NCI-H526 (cell line): Measurements from ENCODE around the gene MARCHF7.
"Not testable (repeated sequence)": the region's sequence is repeated elsewhere in the genome, so short reads cannot be mapped to it uniquely, and the experiment has no call there.

Experiments
- DNase-seq, 2 experiments: peaks; one replicate each; lab custom pipeline; 2025; lab: John Stamatoyannopoulos, UW

MARCHF7 gene

GRCh38 chr2:159720676-159721075, 8.4 kb downstream of the MARCHF7 start:
- DNase-seq, result no peak

GRCh38 chr2:159722580-159722979, 10.3 kb downstream of the MARCHF7 start:
- DNase-seq, result no peak

GRCh38 chr2:159724795-159725572, 12.7 kb downstream of the MARCHF7 start:
- not testable (repeated sequence) for DNase-seq

- no peak for DNase-seq
Observed at GRCh38 chr2:159725713-159726112, 13.4 kb downstream of the MARCHF7 start.

GRCh38 chr2:159728629-159729028, 16.3 kb downstream of the MARCHF7 start:
- no peak for DNase-seq

- no peak for DNase-seq
Observed at GRCh38 chr2:159735648-159736047, 23.3 kb downstream of the MARCHF7 start.

GRCh38 chr2:159736048-159736447, 23.7 kb downstream of the MARCHF7 start:
- DNase-seq, result no peak

- DNase-seq, result no peak
Observed at GRCh38 chr2:159737292-159737916, 25.1 kb downstream of the MARCHF7 start.

GRCh38 chr2:159737917-159738296, 25.6 kb downstream of the MARCHF7 start:
- DNase-seq, result no peak

- DNase-seq, result no peak
Observed at GRCh38 chr2:159738509-159739390, 26.4 kb downstream of the MARCHF7 start.

GRCh38 chr2:159742846-159743245, 30.5 kb downstream of the MARCHF7 start:
- DNase-seq, result no peak

- no peak for DNase-seq
Observed at GRCh38 chr2:159744363-159744762, 32.1 kb downstream of the MARCHF7 start.

- not testable (repeated sequence) for DNase-seq
Observed at GRCh38 chr2:159745237-159745636, 32.9 kb downstream of the MARCHF7 start.

GRCh38 chr2:159748089-159748488, 35.8 kb downstream of the MARCHF7 start:
- DNase-seq, result no peak

GRCh38 chr2:159750873-159751272, 38.6 kb downstream of the MARCHF7 start:
- DNase-seq, result no peak

- DNase-seq, result no peak
Observed at GRCh38 chr2:159753797-159754196, 41.5 kb downstream of the MARCHF7 start.

GRCh38 chr2:159755014-159755413, 42.7 kb downstream of the MARCHF7 start:
- no peak for DNase-seq

GRCh38 chr2:159755788-159756187, 43.5 kb downstream of the MARCHF7 start:
- DNase-seq, result peak in 1 of 2 experiments; percentile 19

GRCh38 chr2:159758239-159758638, 45.9 kb downstream of the MARCHF7 start:
- DNase-seq, result no peak

GRCh38 chr2:159758686-159759085, 46.4 kb downstream of the MARCHF7 start:
- no peak for DNase-seq

GRCh38 chr2:159759577-159759976, 47.3 kb downstream of the MARCHF7 start:
- no peak for DNase-seq

GRCh38 chr2:159760326-159760725, 48.0 kb downstream of the MARCHF7 start:
- no peak for DNase-seq

- DNase-seq, result no peak
Observed at GRCh38 chr2:159762075-159762474, 49.8 kb downstream of the MARCHF7 start.
